Forelimb muscle (tissue), 1 donor: Measurements from ENCODE around the gene NFATC4. TPM values are rescaled to one million over a fixed set of nuclear protein-coding genes. Genes with fewer than 3 reads are reported as not detected.

Experiments used
- DNase-seq: peaks from one replicate; pipeline ENCODE4 v3.0.0-alpha.2; 2013; ENCODE audit warnings: low read depth
- polyA plus RNA-seq: library from polyadenylated mRNA; unstranded; fragments of 120-200 nt; gene quantifications from one replicate; pipeline ENCODE4 v1.2.1, GENCODE V29; 2013; ENCODE audit not compliant: insufficient read length

Gene NFATC4
- polyA plus RNA-seq, 1 donor = 39.2 TPM

DNA sequence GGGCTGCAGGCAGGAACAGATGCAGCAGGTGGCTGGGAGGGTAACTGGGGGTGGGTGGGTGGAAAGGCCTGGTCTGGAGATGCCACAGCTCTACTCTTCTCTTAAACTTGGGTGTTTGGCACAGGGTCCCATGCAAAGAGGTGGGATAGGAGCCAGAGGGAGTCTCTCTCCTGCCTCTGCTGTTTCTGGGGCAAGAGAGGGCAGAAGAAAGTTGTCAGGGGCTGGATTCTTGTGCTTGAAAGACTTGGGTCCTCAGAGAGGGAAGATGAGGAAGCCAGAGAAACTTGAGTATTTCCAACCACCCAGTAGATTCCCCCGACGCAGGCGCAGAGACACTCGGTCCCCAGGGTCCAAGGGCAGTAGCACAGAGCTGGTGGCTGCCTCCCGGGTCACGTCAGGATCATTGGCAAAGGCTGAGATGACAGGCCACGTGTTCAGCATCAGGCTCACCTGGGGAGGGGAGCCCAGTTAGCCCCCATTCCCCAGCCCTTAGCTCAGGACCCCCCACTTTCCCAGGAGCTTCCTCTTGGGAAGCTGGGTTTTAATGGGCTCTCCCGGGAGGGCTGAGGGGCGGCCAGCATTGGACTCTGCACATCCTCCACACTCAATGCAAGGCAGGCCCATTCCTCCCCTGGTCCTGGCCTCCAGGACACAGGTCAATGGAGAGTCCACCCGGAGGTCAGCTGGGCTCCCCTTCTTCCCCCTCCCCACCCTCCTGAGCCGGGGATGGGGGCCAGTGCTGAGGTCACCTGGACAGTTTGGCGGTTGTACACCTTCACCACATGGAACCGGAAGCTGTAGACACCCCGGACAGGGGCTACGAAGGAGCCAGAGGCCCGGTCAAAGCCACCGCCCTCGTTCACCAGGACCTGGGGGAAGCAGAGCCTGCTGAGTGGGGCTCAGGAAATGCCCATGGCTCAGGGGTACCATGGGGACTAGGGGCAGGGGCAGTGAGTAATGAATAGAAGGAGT is 59.8 kb downstream of the NFATC4 start:
- DNase-seq = no peak

DNA sequence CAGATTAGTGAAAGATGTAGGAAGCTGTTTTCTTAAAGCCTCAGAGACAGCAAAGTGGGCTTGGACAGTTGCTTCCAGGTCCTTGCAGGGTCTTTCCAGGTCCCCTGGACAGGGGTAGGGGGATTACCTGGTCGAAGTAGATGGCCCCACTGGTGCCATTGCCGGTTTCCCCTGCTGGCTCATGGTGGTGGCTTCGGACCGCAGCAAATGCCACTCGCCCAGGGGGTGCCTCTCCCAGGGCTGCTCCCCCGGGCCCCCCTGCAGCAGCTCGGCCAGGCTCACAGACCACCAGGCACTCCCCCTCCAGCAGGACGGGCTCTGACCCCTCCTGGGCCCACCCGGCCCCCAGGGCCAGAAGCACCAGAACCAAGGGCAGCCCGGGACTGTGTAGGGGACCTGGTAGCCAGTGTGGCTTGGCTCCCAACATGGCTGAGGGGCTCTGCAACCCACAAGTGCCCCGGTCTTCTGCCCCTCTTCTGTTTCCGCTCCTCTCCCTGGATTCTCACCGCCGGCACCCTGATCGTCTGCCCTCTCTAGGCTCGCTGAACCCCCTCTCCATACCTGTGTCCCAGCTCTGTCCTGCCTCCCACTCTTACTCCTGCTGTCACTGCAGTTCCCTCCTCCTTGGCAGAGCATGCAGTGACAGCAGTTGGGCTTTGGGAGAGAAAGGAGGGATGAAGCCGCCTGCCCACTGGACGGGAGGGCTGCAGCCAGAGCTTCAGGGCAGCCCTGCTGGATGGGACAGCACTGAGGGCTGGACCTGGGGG is 60.8 kb downstream of the NFATC4 start:
- no peak for DNase-seq

Other genes with a start within 250 kb of the NFATC4 start
- gene FITM1, start 237.5 kb upstream of the NFATC4 start, polyA plus RNA-seq = 164 TPM
- gene PSME1, start 232.0 kb upstream of the NFATC4 start, polyA plus RNA-seq = 110 TPM
- 32.1 TPM for gene EMC9, start 226.6 kb upstream of the NFATC4 start, polyA plus RNA-seq
- gene PSME2, start 221.6 kb upstream of the NFATC4 start, polyA plus RNA-seq = 74.3 TPM
- gene RNF31, start 220.7 kb upstream of the NFATC4 start, polyA plus RNA-seq = 32.6 TPM
- gene IRF9, start 206.9 kb upstream of the NFATC4 start, polyA plus RNA-seq = 25.1 TPM
- 8.2 TPM for gene REC8, start 196.1 kb upstream of the NFATC4 start, polyA plus RNA-seq
- 26.4 TPM for gene IPO4, start 179.4 kb upstream of the NFATC4 start, polyA plus RNA-seq
- gene TM9SF1, start 172.7 kb upstream of the NFATC4 start, polyA plus RNA-seq = 18.8 TPM
- 5.0 TPM for gene TSSK4, start 162.5 kb upstream of the NFATC4 start, polyA plus RNA-seq
- gene CHMP4A, start 154.7 kb upstream of the NFATC4 start, polyA plus RNA-seq = 40.0 TPM
- gene MDP1, start 152.1 kb upstream of the NFATC4 start, polyA plus RNA-seq = 5.5 TPM
- gene NEDD8, start 135.8 kb upstream of the NFATC4 start, polyA plus RNA-seq = 188 TPM
- gene GMPR2, start 135.3 kb upstream of the NFATC4 start, polyA plus RNA-seq = 53.3 TPM
- gene TINF2, start 125.6 kb upstream of the NFATC4 start, polyA plus RNA-seq = 37.0 TPM
- 0.86 TPM for gene TGM1, start 105.0 kb upstream of the NFATC4 start, polyA plus RNA-seq
- 14.7 TPM for gene RABGGTA, start 96.6 kb upstream of the NFATC4 start, polyA plus RNA-seq
- 15.0 TPM for gene DHRS1, start 68.4 kb upstream of the NFATC4 start, polyA plus RNA-seq
- gene NOP9, start 68.3 kb upstream of the NFATC4 start, polyA plus RNA-seq = 21.1 TPM
- 8.2 TPM for gene CIDEB, start 60.2 kb upstream of the NFATC4 start, polyA plus RNA-seq
- gene LTB4R2, start 58.0 kb upstream of the NFATC4 start, polyA plus RNA-seq = 2.0 TPM
- 2.1 TPM for gene LTB4R, start 56.7 kb upstream of the NFATC4 start, polyA plus RNA-seq
- gene ADCY4, start 33.1 kb upstream of the NFATC4 start, polyA plus RNA-seq = 15.2 TPM
- 1.1 TPM for gene RIPK3, start 28.2 kb upstream of the NFATC4 start, polyA plus RNA-seq
- gene NYNRIN, start 30.8 kb downstream of the NFATC4 start, polyA plus RNA-seq = 23.1 TPM
- gene CBLN3, start 61.5 kb downstream of the NFATC4 start, polyA plus RNA-seq = 2.4 TPM
- gene KHNYN, start 61.8 kb downstream of the NFATC4 start, polyA plus RNA-seq = 38.1 TPM
- gene SDR39U1, start 74.6 kb downstream of the NFATC4 start, polyA plus RNA-seq = 54.1 TPM
- gene CMA1, start 140.1 kb downstream of the NFATC4 start, polyA plus RNA-seq = not detected
- gene CTSG, start 208.1 kb downstream of the NFATC4 start, polyA plus RNA-seq = 2.5 TPM
- not detected for gene GZMH, start 241.5 kb downstream of the NFATC4 start, polyA plus RNA-seq